Heart left ventricle (tissue), 13 donors: Measurements from ENCODE around the gene GATA6.

Experiments
- POLR2A ChIP-seq, 2 donors: fragments of 450-650 bp; IDR thresholded peaks; one replicate each; pipeline ENCODE4 v1.6.1; 2017; ENCODE audit warnings: antibody characterized with exemption in 2 of 2, mild to moderate bottlenecking in 2 of 2, moderate library complexity in 2 of 2
- TF ChIP-seq, protein P1 (sequence below), 12 donors: fragments of 200-600 bp; sonication (generic) in 4 of 12; IDR thresholded peaks; one replicate each; pipeline versions ENCODE4 v1.5.0 to v1.8.0; 2018 to 2022; ENCODE audit warnings: antibody characterized with exemption in 12 of 12, mild to moderate bottlenecking in 5 of 12
- donor health status: ischemic (EF 13 %, LVEDD 7.1; RV severe dilation, severe dysfunction).
- donor health status: DM: no; HTN: yes; CAD: no.
- donor health status: DM: no; HTN: no; CAD: no.
- donor health status: ischemic (EF 25% LVEDD 6.9; RV normal size, moderate dysfunction).
- donor health status: ischemic (EF 25% LVEDD 5.7; RV mildly dilated, moderate dysfunction).
- donor health status: ischemic (EF 35%, LVEDD 5.7; RV mildly dilated, moderate dysfunction).
- donor health status: nonischemic (EF 11% LVEDD 7.7; RV severe dilation, severe dysfunction).
- donor health status: DM: yes; HTN: yes; CAD: no.
- donor health status: PGD.
- donor health status: ischemic (EF 29% LVEDD 5.4; RV normal size, mild dysfunction).
- donor health status: nonischemic (EF 23%, LVEDD 6.1; RV moderate dilation, normal function).

DNA sequence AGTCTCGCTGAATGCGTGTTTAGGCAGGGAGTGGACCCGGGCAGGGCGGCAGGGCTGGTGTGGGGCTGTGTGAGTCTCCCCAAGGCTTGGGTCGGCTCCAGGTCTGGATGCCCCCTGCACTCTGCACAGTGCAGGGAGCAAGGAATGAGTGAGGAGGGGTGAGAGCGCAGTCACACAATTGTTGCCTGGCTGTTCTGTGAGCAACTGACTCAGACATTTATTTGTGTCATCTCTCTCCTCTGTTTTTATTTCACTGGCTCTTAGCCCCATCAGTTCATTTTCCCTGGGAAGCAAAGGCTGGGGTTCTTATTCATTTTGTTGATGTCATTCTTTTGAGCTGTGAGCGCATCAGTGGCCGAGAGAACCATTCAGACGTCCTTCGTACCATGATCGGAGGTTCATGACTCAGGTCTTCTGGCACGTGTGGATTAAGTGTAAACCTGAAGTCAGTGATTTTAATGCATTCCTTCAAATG is 61.1 kb downstream of the GATA6 start:
- TF ChIP-seq POLR2A (IDR thresholded peaks at IDR 0.05), result no peak
- TF ChIP-seq, protein P1, sequence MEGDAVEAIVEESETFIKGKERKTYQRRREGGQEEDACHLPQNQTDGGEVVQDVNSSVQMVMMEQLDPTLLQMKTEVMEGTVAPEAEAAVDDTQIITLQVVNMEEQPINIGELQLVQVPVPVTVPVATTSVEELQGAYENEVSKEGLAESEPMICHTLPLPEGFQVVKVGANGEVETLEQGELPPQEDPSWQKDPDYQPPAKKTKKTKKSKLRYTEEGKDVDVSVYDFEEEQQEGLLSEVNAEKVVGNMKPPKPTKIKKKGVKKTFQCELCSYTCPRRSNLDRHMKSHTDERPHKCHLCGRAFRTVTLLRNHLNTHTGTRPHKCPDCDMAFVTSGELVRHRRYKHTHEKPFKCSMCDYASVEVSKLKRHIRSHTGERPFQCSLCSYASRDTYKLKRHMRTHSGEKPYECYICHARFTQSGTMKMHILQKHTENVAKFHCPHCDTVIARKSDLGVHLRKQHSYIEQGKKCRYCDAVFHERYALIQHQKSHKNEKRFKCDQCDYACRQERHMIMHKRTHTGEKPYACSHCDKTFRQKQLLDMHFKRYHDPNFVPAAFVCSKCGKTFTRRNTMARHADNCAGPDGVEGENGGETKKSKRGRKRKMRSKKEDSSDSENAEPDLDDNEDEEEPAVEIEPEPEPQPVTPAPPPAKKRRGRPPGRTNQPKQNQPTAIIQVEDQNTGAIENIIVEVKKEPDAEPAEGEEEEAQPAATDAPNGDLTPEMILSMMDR (IDR thresholded peaks at IDR 0.05), result no peak
